DMS 273 (cell line): ENCODE measurements around the gene SERPING1.
A peak's percentile ranks its signal among the peaks of the same experiment; 100 is the strongest.

Experiments used
- DNase-seq: peaks from one replicate; lab custom pipeline; 2025; ENCODE audit not compliant: unreplicated experiment; lab: John Stamatoyannopoulos, UW

Gene SERPING1

GRCh38 chr11:57597461-57597915 is at the start of gene SERPING1:
TSS of gene SERPING1 (plus strand) at chr11:57597685. CDS start at chr11:57598271, 586 bp downstream.
- DNase-seq = peak; percentile 36

GRCh38 chr11:57547854-57548377 is 49.6 kb upstream of the SERPING1 start:
- no peak for DNase-seq

- no peak for DNase-seq
Measured at GRCh38 chr11:57549983-57550382, 47.5 kb upstream of the SERPING1 start.

GRCh38 chr11:57551941-57552340 is 45.5 kb upstream of the SERPING1 start:
- no peak for DNase-seq

GRCh38 chr11:57552479-57552878 is 45.0 kb upstream of the SERPING1 start:
- DNase-seq = no peak

- no peak for DNase-seq
Measured at GRCh38 chr11:57555393-57555792, 42.1 kb upstream of the SERPING1 start.

- DNase-seq = no peak
Measured at GRCh38 chr11:57556041-57556440, 41.4 kb upstream of the SERPING1 start.

- DNase-seq = no peak
Measured at GRCh38 chr11:57560146-57560545, 37.3 kb upstream of the SERPING1 start.

- peak; percentile 16 for DNase-seq
Measured at GRCh38 chr11:57562596-57562995, 34.9 kb upstream of the SERPING1 start.

- DNase-seq = no peak
Measured at GRCh38 chr11:57566005-57566904, 31.2 kb upstream of the SERPING1 start.

- DNase-seq = no peak
Measured at GRCh38 chr11:57566905-57567514, 30.5 kb upstream of the SERPING1 start.

- DNase-seq = peak; percentile 84
Measured at GRCh38 chr11:57567515-57568329, 29.8 kb upstream of the SERPING1 start, which contains the start of gene UBE2L6. TSS of gene UBE2L6 (minus strand) at chr11:57567672. CDS start at chr11:57567611, 61 bp downstream.

GRCh38 chr11:57568330-57568766 is 29.1 kb upstream of the SERPING1 start:
- no peak for DNase-seq

GRCh38 chr11:57571606-57572005 is 25.9 kb upstream of the SERPING1 start:
- DNase-seq = no peak

GRCh38 chr11:57574061-57574460 is 23.4 kb upstream of the SERPING1 start:
- DNase-seq = no peak

- no peak for DNase-seq
Measured at GRCh38 chr11:57584341-57584740, 13.1 kb upstream of the SERPING1 start.

GRCh38 chr11:57585301-57585700 is 12.2 kb upstream of the SERPING1 start:
- DNase-seq = no peak

- DNase-seq = no peak
Measured at GRCh38 chr11:57586711-57587245, 10.7 kb upstream of the SERPING1 start.

- no peak for DNase-seq
Measured at GRCh38 chr11:57588046-57588710, 9.3 kb upstream of the SERPING1 start.

- DNase-seq = no peak
Measured at GRCh38 chr11:57596266-57596885, 1.1 kb upstream of the SERPING1 start.
